Heart left ventricle (tissue), 16 donors: Measurements from ENCODE around the gene OGFOD3. TPM values are rescaled to one million over a fixed set of nuclear protein-coding genes. Genes with fewer than 3 reads are reported as not detected.
"Not testable (repeated sequence)": the region's sequence is repeated elsewhere in the genome, so short reads cannot be mapped to it uniquely, and the experiment has no call there.

Experiments
- ATAC-seq, 4 donors: fragments of 200-7000 bp; cut with Tn5 transposase; one replicate each; pipeline ENCODE4 v1.9.1; 2020 to 2022; ENCODE audit warnings: moderate library complexity in 4 of 4, mild to moderate bottlenecking in 3 of 4, moderate number of reproducible peaks in 1 of 4
- DNase-seq, 5 donors: peaks; one replicate each; pipeline ENCODE4 v3.0.0-alpha.2; 2020
- H3K27ac ChIP-seq, 12 donors: fragments of 200-600 bp; sonication (generic) in 4 of 12; one replicate each; pipeline versions ENCODE4 v1.5.0 to v1.8.0; 2016 to 2022; ENCODE audit warnings: mild to moderate bottlenecking in 2 of 12
- H3K27me3 ChIP-seq, 9 donors: fragments of 200-600 bp; sonication (generic) in 2 of 9; one replicate each; pipeline versions ENCODE4 v1.5.1 to v1.8.0; 2016 to 2022; ENCODE audit warnings: mild to moderate bottlenecking in 3 of 9
- H3K36me3 ChIP-seq, 9 donors: fragments of 200-600 bp; sonication (generic) in 2 of 9; one replicate each; pipeline versions ENCODE4 v1.5.0 to v1.8.0; 2018 to 2022; ENCODE audit warnings: mild to moderate bottlenecking in 2 of 9
- H3K4me1 ChIP-seq, 12 donors: fragments of 200-600 bp; sonication (generic) in 4 of 12; one replicate each; pipeline versions ENCODE4 v1.5.0 to v1.8.0; 2016 to 2022; ENCODE audit warnings: mild to moderate bottlenecking in 3 of 12
- H3K4me3 ChIP-seq, 12 donors: fragments of 200-600 bp; sonication (generic) in 4 of 12; one replicate each; pipeline versions ENCODE4 v1.5.0 to v1.8.0; 2017 to 2022; ENCODE audit warnings: mild to moderate bottlenecking in 9 of 12, moderate library complexity in 4 of 12
- H3K9me3 ChIP-seq, 12 donors: fragments of 200-600 bp; sonication (generic) in 4 of 12; one replicate each; pipeline versions ENCODE4 v1.5.0 to v1.8.0; 2016 to 2022; ENCODE audit warnings: mild to moderate bottlenecking in 1 of 12
- POLR2A ChIP-seq, 2 donors: fragments of 450-650 bp; IDR thresholded peaks; one replicate each; pipeline ENCODE4 v1.6.1; 2017; ENCODE audit warnings: antibody characterized with exemption in 2 of 2, mild to moderate bottlenecking in 2 of 2, moderate library complexity in 2 of 2
- WGBS, 4 donors: extraction: QIAGEN DNeasy Blood & Tissue Kit in 2 of 4; methylation state at CpG; one replicate each; pipeline versions ENCODE4 v1.1.5 to v1.1.7; 2013 to 2018; 5-methylcytosine and 5-hydroxymethylcytosine counted together
- intact Hi-C, 10 donors: fragments of 100-400 bp; cut with DNase I; formaldehyde crosslinking; loops; one replicate each; pipeline versions ENCODE4 v1.11.1 to v1.14.2; 2022
- polyA plus RNA-seq, 2 donors: library from polyadenylated mRNA; stranded (reverse); fragments of 200-250 nt; gene quantifications; one replicate each; pipeline ENCODE4 v1.2.3, GENCODE V29; 2013
- total RNA-seq, 9 donors: library from RNA; depleted of rRNA in 2 of 9; stranded (reverse); fragments of >200 nt in 2 of 9; fragmentation: NEBNext Ultra II Directional in 3 of 9; extraction: Animal tissue kit (Norgen Biotek cat#: 25700) in 3 of 9; gene quantifications; one replicate each; pipeline versions ENCODE4 v1.1.0 to v1.2.4, GENCODE V29; 2016 to 2023
- TF ChIP-seq, protein P1 (sequence below), 12 donors: fragments of 200-600 bp; sonication (generic) in 4 of 12; IDR thresholded peaks; one replicate each; pipeline versions ENCODE4 v1.5.0 to v1.8.0; 2018 to 2022; ENCODE audit warnings: antibody characterized with exemption in 12 of 12, mild to moderate bottlenecking in 5 of 12
- donor health status: ischemic (EF 13 %, LVEDD 7.1; RV severe dilation, severe dysfunction).
- donor health status: healthy with polysubstance abuse.
- donor health status: DM: no; HTN: yes; CAD: no.
- donor health status: DM: no; HTN: no; CAD: no.
- donor health status: ischemic (EF 25% LVEDD 6.9; RV normal size, moderate dysfunction).
- donor health status: ischemic (EF 25% LVEDD 5.7; RV mildly dilated, moderate dysfunction).
- donor health status: healthy.
- donor health status: DM: yes; HTN: yes; CAD: no.
- donor health status: ischemic (EF 35%, LVEDD 5.7; RV mildly dilated, moderate dysfunction).
- donor health status: nonischemic (EF 11% LVEDD 7.7; RV severe dilation, severe dysfunction).
- donor health status: DM: yes; HTN: yes; CAD: no.
- donor health status: PGD.
- donor health status: ischemic (EF 29% LVEDD 5.4; RV normal size, mild dysfunction).
- donor health status: nonischemic (EF 23%, LVEDD 6.1; RV moderate dilation, normal function).

The OGFOD3 gene
- total and polyA plus RNA-seq, 11 donors = 22.6 to 38.5 (median 29.3) TPM

DNA sequence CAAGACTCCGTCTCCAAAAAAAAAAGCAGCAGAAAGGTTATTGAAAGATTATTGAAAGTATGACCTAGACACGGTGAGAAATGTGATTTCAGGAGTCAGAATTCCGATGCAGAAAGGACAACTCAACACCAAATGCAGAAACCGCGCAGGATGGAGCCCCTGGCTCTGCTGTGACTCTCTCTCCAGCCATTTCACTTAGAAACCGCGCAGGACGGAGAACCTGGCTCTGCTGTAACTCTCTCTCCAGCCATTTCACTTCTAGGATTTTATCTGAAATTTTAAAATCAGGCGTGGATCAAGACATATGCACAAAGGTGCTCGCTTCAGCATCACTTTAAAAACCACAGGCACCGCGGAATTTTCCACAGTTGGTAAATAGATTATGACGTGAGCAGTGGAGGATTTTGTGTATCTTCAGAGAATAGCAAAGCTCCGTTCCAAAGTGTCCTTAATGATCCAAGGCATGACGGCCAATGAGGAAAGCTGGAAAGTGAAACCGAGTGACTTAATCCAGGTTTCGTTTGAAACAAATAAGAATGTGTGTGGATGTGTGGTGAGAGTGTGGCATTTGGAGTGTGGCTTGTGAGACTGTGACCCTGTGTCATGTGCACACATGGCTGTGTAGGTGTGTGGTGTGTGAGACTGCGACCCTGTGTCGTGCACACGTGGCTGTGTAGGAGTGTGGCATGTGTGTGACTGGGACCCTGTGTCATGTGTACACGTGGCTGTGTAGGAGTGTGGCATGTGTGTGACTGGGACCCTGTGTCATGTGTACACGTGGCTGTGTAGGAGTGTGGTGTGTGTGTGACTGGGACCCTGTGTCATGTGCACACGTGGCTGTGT is 37.3 kb downstream of the OGFOD3 start:
- DNase-seq = peak in 1 of 5 donors; percentile 7
- Histone ChIP-seq H3K4me3 (no peak overlapping the region), H3K27me3 (peaks cover 0 to 39% (median 12%) of the 10 kb centered on the region in 9 donors), H3K27ac (no peak overlapping the region), H3K4me1 (peaks cover 3 to 20% (median 14%) of the 10 kb centered on the region in 12 donors), H3K36me3 (no peaks in the 10 kb centered on the region), H3K9me3 (no peaks in the 10 kb centered on the region)
- intact Hi-C loops = no loop called here
- ATAC-seq = no peak
- WGBS, 4 donors = 56 to 72% (median 63%) methylated on average over 23 of the region's 23 CpGs
- TF ChIP-seq, protein P1, sequence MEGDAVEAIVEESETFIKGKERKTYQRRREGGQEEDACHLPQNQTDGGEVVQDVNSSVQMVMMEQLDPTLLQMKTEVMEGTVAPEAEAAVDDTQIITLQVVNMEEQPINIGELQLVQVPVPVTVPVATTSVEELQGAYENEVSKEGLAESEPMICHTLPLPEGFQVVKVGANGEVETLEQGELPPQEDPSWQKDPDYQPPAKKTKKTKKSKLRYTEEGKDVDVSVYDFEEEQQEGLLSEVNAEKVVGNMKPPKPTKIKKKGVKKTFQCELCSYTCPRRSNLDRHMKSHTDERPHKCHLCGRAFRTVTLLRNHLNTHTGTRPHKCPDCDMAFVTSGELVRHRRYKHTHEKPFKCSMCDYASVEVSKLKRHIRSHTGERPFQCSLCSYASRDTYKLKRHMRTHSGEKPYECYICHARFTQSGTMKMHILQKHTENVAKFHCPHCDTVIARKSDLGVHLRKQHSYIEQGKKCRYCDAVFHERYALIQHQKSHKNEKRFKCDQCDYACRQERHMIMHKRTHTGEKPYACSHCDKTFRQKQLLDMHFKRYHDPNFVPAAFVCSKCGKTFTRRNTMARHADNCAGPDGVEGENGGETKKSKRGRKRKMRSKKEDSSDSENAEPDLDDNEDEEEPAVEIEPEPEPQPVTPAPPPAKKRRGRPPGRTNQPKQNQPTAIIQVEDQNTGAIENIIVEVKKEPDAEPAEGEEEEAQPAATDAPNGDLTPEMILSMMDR (IDR thresholded peaks at IDR 0.05) = no peak
- TF ChIP-seq POLR2A (IDR thresholded peaks at IDR 0.05) = no peak

DNA sequence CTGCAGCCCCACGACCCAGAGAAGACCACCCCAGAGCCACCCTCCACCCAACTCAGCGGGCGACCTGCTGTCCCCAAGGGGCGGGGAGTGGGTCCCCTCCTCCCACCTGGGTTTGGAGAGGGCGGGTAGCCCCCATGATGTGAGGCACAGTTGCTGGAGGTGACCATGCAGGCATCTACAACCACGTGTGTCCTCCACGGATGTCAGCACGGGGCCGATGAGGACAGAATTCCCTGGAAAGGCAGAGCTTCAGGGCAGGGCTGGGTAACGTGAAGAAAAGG is 39.7 kb downstream of the OGFOD3 start:
- intact Hi-C loops = no loop called here
- no peak for ATAC-seq
- Histone ChIP-seq H3K27me3 (peaks cover 11 to 61% (median 35%) of the 10 kb centered on the region in 9 donors), H3K4me3 (no peak overlapping the region), H3K36me3 (no peaks in the 10 kb centered on the region), H3K27ac (no peak overlapping the region), H3K9me3 (no peaks in the 10 kb centered on the region), H3K4me1 (no peaks in the 10 kb centered on the region)
- WGBS, 4 donors = 66 to 75% (median 71%) methylated on average over 7 to 10 of the region's 10 CpGs
- peak in 1 of 5 donors; percentile 16 for DNase-seq
- no peak for TF ChIP-seq POLR2A (IDR thresholded peaks at IDR 0.05)
- TF ChIP-seq, protein P1 (IDR thresholded peaks at IDR 0.05) = no peak

DNA sequence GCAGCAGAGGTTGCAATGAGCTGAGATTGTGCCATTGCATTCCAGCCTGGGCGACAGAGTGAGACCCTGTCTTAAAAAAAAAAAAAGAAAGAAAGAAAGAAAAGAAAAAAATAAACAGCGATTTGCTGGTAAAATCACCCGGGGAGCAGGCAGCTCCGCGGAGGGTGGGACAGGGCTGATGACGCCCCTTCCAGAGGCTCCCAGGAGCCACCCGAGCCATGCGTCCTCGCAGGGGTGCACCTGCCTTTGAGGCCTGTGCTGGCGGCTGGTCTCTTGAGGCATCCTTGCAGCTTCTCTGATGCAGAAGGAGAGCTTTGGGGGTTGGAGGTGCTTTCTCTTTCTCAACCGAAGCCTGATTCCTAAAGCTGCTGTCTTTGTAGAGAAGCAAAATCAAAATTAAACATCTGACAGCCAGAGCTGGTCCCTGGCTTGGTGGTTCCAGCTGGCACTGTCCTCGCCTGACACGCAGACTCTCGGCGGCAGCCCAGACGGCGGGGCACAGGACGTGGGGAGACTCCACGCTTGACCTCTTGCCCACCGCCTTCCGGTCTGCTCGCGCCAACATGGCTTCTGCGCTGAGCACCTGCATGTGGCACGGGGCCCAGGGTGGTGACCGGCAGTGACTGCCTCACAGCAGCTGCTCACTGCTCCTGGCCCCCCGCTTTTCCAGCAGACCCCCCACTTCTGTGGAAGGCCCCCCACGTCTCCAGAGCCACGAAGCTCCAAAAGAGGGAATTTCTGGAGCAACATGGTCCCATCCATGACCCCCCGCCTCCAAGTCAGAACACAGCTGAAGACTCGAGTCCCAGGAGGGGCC is 40.3 kb downstream of the OGFOD3 start:
- H3K4me3 ChIP-seq = no peak overlapping the region
- DNase-seq (peak in 1 of 5 donors; percentile 14), ATAC-seq (no peak)
- 73 to 83% (median 77%) methylated on average over 27 to 31 of the region's 31 CpGs for WGBS, 4 donors
- H3K27ac ChIP-seq = no peak overlapping the region
- peaks cover 11 to 62% (median 39%) of the 10 kb centered on the region in 9 donors for H3K27me3 ChIP-seq
- H3K36me3 ChIP-seq = no peaks in the 10 kb centered on the region
- TF ChIP-seq, protein P1 (IDR thresholded peaks at IDR 0.05) = no peak
- no peak for TF ChIP-seq POLR2A (IDR thresholded peaks at IDR 0.05)
- peaks cover 0 to 2% (median 0%) of the 10 kb centered on the region in 12 donors for H3K4me1 ChIP-seq
- no peaks in the 10 kb centered on the region for H3K9me3 ChIP-seq
- intact Hi-C loops = no loop called here

DNA sequence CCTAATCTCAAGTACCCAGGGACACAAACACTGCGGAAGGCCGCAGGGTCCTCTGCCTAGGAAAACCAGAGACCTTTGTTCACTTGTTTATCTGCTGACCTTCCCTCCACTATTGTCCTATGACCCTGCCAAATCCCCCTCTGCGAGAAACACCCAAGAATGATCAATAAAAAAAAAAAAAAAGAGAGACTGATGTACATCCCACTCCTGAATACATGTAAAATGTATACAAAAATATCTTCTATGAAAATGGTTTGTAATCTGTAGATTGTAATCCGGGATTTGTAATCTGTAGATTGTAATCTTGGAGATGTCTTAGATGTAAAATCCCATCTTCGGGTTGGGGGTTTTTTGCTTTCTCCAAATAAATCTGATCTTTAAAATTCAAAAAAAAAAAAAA is 41.1 kb downstream of the OGFOD3 start:
- H3K9me3 ChIP-seq, H3K36me3 ChIP-seq, H3K27ac ChIP-seq, DNase-seq, intact Hi-C loops, ATAC-seq, H3K4me3 ChIP-seq: not testable (repeated sequence)
- 33 to 65% (median 51%) methylated on average over 2 to 5 of the region's 5 CpGs for WGBS, 4 donors
- H3K27me3 ChIP-seq = peaks cover 13 to 70% (median 39%) of the 10 kb centered on the region in 9 donors
- peaks cover 0 to 11% (median 5%) of the 10 kb centered on the region in 12 donors for H3K4me1 ChIP-seq
